Measurements from ENCODE around the gene RCVRN. TPM values are rescaled to one million over a fixed set of nuclear protein-coding genes. Genes with fewer than 3 reads are reported as not detected.

The RCVRN gene
- total and polyA plus RNA-seq, 9 of the 15 experiments (the other 6 are each of a cell fraction or from before 2014, with no cell fraction given): not detected

DNA sequence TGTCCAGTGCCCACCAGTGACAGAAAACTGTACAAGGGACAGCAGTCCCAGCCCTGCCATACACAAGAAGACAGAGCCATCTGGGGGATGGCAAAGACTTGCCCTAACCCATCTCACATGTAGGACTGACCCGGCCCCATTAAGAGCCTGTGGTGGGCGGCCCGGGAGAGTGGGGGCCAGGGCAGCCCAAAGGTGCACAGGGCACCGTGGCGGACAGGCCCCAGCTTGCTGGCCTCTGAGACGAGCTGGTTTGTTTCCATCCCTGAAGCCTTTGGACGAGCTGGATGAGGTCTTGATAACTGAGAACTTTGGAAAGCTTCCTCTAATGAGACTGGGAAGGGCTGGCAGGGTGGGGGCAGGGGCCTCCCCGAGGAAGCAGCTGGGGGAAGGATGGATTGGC, 11.0 kb upstream of the RCVRN start:
- FAIRE-seq (no peak), DNase-seq (ENCODE audit: extremely low read depth in 1 of 4, low spot score in 3 of 4) (no peak), ATAC-seq (no peak)
- Histone ChIP-seq H3K36me3 (ENCODE audit: control insufficient read depth, insufficient read depth, low read length) (no peaks in the 10 kb centered on the region), H3K4me3 (no peak overlapping the region), H3K9me1 (ENCODE audit: control insufficient read depth, insufficient read depth, low read length) (no peaks in the 10 kb centered on the region), H3K27me3 (ENCODE audit: control insufficient read depth in 2 of 2, insufficient read depth in 2 of 2, low read length in 2 of 2) (peaks cover 0 to 5% of the 10 kb centered on the region in 2 experiments; a peak in 1 of 5 replicates), H3K4me2 (ENCODE audit: insufficient read depth, low read length) (no peak overlapping the region), H2AFZ (ENCODE audit: low read depth, low read length) (no peak overlapping the region), H3K27ac (ENCODE audit: extremely low read depth, low read depth, low read length) (no peak overlapping the region), H3K79me2 (ENCODE audit: control insufficient read depth, insufficient read depth, low read length) (no peaks in the 10 kb centered on the region), H4K20me1 (replicated peaks; ENCODE audit: control insufficient read depth, insufficient read depth, low read length) (no peaks in the 10 kb centered on the region), H3K9ac (ENCODE audit: insufficient read depth in 1 of 2, low read depth in 2 of 2, low read length in 2 of 2) (no peak overlapping the region), H3K9me3 (replicated peaks; ENCODE audit: control insufficient read depth, insufficient read depth, low read depth, low read length) (no peaks in the 10 kb centered on the region), H3K4me1 (replicated peaks in 1 of 2; ENCODE audit: control insufficient read depth in 2 of 2, insufficient read depth in 2 of 2, low read length in 2 of 2) (no peaks in the 10 kb centered on the region)
- WGBS (ENCODE audit: insufficient coverage, low coverage, missing lambda C conversion rate): 2% methylated on average over 7 of the region's 8 CpGs
- intact Hi-C loops (cut with micrococcal nuclease): no loop called here
- in situ Hi-C loops (cut with MboI): no loop called here
- POLR2A ChIA-PET: no interaction called here
- CTCF ChIA-PET (ENCODE audit: low intra/inter-chr PET ratio): no interaction called here
- TF ChIP-seq ATF1 (CRISPR knock-in tag; IDR thresholded peaks at IDR 0.05) (no peak), ATF1 (tag; IDR thresholded peaks at IDR 0.05) (no peak), NFIX (CRISPR knock-in tag; IDR thresholded peaks at IDR 0.05; ENCODE audit: low read depth) (no peak), SETDB1 (IDR thresholded peaks at IDR 0.05; ENCODE audit: low read length) (no peak)
- BruUV-seq (replicated peaks): no TSS peak

- ATAC-seq: no peak
- H3K27ac ChIP-seq (ENCODE audit: extremely low read depth, low read depth, low read length): no peak overlapping the region
- no TSS peak for BruUV-seq (replicated peaks)
- WGBS (ENCODE audit: insufficient coverage, low coverage, missing lambda C conversion rate): 0% methylated on average over 5 of the region's 5 CpGs
- no peak for FAIRE-seq
- H3K4me3 ChIP-seq: no peak overlapping the region
- H3K79me2 ChIP-seq (ENCODE audit: control insufficient read depth, insufficient read depth, low read length): no peaks in the 10 kb centered on the region
- intact Hi-C loops (cut with micrococcal nuclease): no loop called here
- in situ Hi-C loops (cut with MboI): no loop called here
- H2AFZ ChIP-seq (ENCODE audit: low read depth, low read length): no peak overlapping the region
- H3K27me3 ChIP-seq (ENCODE audit: control insufficient read depth in 2 of 2, insufficient read depth in 2 of 2, low read length in 2 of 2): peaks cover 0 to 5% of the 10 kb centered on the region in 2 experiments; a peak in 1 of 5 replicates
- no peak overlapping the region for H3K4me2 ChIP-seq (ENCODE audit: insufficient read depth, low read length)
- ChIA-PET POLR2A (no interaction called here), CTCF (ENCODE audit: low intra/inter-chr PET ratio) (no interaction called here)
- no peaks in the 10 kb centered on the region for H3K9me3 ChIP-seq (replicated peaks; ENCODE audit: control insufficient read depth, insufficient read depth, low read depth, low read length)
- H3K9me1 ChIP-seq (ENCODE audit: control insufficient read depth, insufficient read depth, low read length): no peaks in the 10 kb centered on the region
- DNase-seq (ENCODE audit: extremely low read depth in 1 of 4, low spot score in 3 of 4): no peak
- H3K4me1 ChIP-seq (replicated peaks in 1 of 2; ENCODE audit: control insufficient read depth in 2 of 2, insufficient read depth in 2 of 2, low read length in 2 of 2): no peaks in the 10 kb centered on the region
- H3K36me3 ChIP-seq (ENCODE audit: control insufficient read depth, insufficient read depth, low read length): no peaks in the 10 kb centered on the region
- H4K20me1 ChIP-seq (replicated peaks; ENCODE audit: control insufficient read depth, insufficient read depth, low read length): no peaks in the 10 kb centered on the region
- H3K9ac ChIP-seq (ENCODE audit: insufficient read depth in 1 of 2, low read depth in 2 of 2, low read length in 2 of 2): no peak overlapping the region
- no peak for TF ChIP-seq EWSR1 (IDR thresholded peaks at IDR 0.05; ENCODE audit: borderline replicate concordance, low read depth, partially characterized antibody)
- TF ChIP-seq ZC3H11A (IDR thresholded peaks at IDR 0.05; ENCODE audit: low read depth, low read length): no peak
- no peak for TF ChIP-seq U2AF1 (optimal IDR thresholded peaks at IDR 0.05; ENCODE audit: low read depth, low read length)
- TF ChIP-seq, protein P1, sequence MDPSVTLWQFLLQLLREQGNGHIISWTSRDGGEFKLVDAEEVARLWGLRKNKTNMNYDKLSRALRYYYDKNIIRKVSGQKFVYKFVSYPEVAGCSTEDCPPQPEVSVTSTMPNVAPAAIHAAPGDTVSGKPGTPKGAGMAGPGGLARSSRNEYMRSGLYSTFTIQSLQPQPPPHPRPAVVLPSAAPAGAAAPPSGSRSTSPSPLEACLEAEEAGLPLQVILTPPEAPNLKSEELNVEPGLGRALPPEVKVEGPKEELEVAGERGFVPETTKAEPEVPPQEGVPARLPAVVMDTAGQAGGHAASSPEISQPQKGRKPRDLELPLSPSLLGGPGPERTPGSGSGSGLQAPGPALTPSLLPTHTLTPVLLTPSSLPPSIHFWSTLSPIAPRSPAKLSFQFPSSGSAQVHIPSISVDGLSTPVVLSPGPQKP (CRISPR knock-in tag; IDR thresholded peaks at IDR 0.05): no peak
- TF ChIP-seq ZNF384 (IDR thresholded peaks at IDR 0.05; ENCODE audit: low read depth, low read length): no peak
Measured at GRCh38 chr17:9913476-9913875, 8.4 kb upstream of the RCVRN start.

Measured in K562 (cell line).